GM03348 (cell line): Measurements from ENCODE around the gene CLEC11A.

Experiments
- DNase-seq: peaks from one replicate; pipeline ENCODE4 v3.0.0; 2012; ENCODE audit warnings: low spot score

Gene CLEC11A

GRCh38 chr19:50723069-50723468 is at the start of gene CLEC11A:
CLEC11A (plus strand) TSS chr19:50723364; CDS start chr19:50723526, 162 bp downstream.
- DNase-seq = peak; percentile 90

GRCh38 chr19:50676625-50677197 is 46.5 kb upstream of the CLEC11A start:
- no peak for DNase-seq

GRCh38 chr19:50677636-50678035 is 45.5 kb upstream of the CLEC11A start:
- DNase-seq = no peak

GRCh38 chr19:50678323-50678722 is 44.8 kb upstream of the CLEC11A start:
- no peak for DNase-seq

GRCh38 chr19:50679177-50680125 is 43.7 kb upstream of the CLEC11A start:
- DNase-seq = peak; percentile 97

- no peak for DNase-seq
Measured at GRCh38 chr19:50686310-50687032, 36.7 kb upstream of the CLEC11A start.

GRCh38 chr19:50688766-50689165 is 34.4 kb upstream of the CLEC11A start:
- DNase-seq = no peak

GRCh38 chr19:50690439-50690838 is 32.7 kb upstream of the CLEC11A start:
- no peak for DNase-seq

GRCh38 chr19:50693064-50693975 is 29.8 kb upstream of the CLEC11A start:
- DNase-seq = no peak

- no peak for DNase-seq
Measured at GRCh38 chr19:50694815-50695145, 28.4 kb upstream of the CLEC11A start.

- DNase-seq = peak; percentile 73
Measured at GRCh38 chr19:50695251-50696093, 27.7 kb upstream of the CLEC11A start.

- no peak for DNase-seq
Measured at GRCh38 chr19:50696094-50696483, 27.1 kb upstream of the CLEC11A start.

- DNase-seq = no peak
Measured at GRCh38 chr19:50697414-50698124, 25.6 kb upstream of the CLEC11A start.

- DNase-seq = no peak
Measured at GRCh38 chr19:50701367-50701985, 21.7 kb upstream of the CLEC11A start.

- no peak for DNase-seq
Measured at GRCh38 chr19:50702158-50702870, 20.9 kb upstream of the CLEC11A start.

GRCh38 chr19:50702871-50703829 is 20.0 kb upstream of the CLEC11A start:
- no peak for DNase-seq

GRCh38 chr19:50703915-50704796 is 19.0 kb upstream of the CLEC11A start:
- DNase-seq = no peak
